HL-60 (cell line): ENCODE measurements around the gene TUT1.

ENCODE experiments used
- DNase-seq, 2 experiments: peaks; one replicate each; pipeline ENCODE4 v3.0.0-alpha.2; 2010 to 2020; ENCODE audit warnings: low read depth in 1 of 2, low spot score in 1 of 2
- H3K27ac ChIP-seq: fragments of 250-450 bp; sonication (Bioruptor Pico); replicated peaks from 2 replicates; pipeline ENCODE4 v1.5.1; 2020; ENCODE audit warnings: mild to moderate bottlenecking, moderate library complexity
- H3K27me3 ChIP-seq: fragments of 250-450 bp; sonication (Bioruptor Pico); 2 replicates; pipeline ENCODE4 v1.5.1; 2021; ENCODE audit warnings: mild to moderate bottlenecking, moderate library complexity; ENCODE audit not compliant: insufficient read depth, poor library complexity, severe bottlenecking
- H3K4me3 ChIP-seq: replicated peaks from 2 replicates; pipeline ENCODE4 v1.5.1; 2011; ENCODE audit warnings: mild to moderate bottlenecking, control low read depth, low read length; ENCODE audit not compliant: insufficient read depth
- CTCF ChIP-seq: IDR thresholded peaks from one replicate; pipeline ENCODE4 v1.5.1; 2011; ENCODE audit warnings: low read length, control low read depth, inconsistent platforms; ENCODE audit not compliant: insufficient read depth
- GABPA ChIP-seq: IDR thresholded peaks from 2 replicates; pipeline ENCODE4 v1.6.1; 2012; ENCODE audit warnings: low read depth
- POLR2AphosphoS5 ChIP-seq: IDR thresholded peaks from 2 replicates; pipeline ENCODE4 v1.6.1; 2012; ENCODE audit warnings: low read depth
- REST ChIP-seq: IDR thresholded peaks from 2 replicates; pipeline ENCODE4 v1.6.1; 2012; ENCODE audit warnings: low read depth; ENCODE audit not compliant: insufficient replicate concordance
- SPI1 ChIP-seq: IDR thresholded peaks from 2 replicates; pipeline ENCODE4 v1.6.1; 2012; ENCODE audit warnings: low read depth, mild to moderate bottlenecking, borderline replicate concordance

The TUT1 gene

GRCh38 chr11:62554387-62555167 is 36.7 kb downstream of the TUT1 start:
- peak overlapping the region; percentile 94 for H3K27ac ChIP-seq
- no peak for TF ChIP-seq SPI1
- TF ChIP-seq REST, result no peak
- TF ChIP-seq GABPA, result no peak
- TF ChIP-seq POLR2AphosphoS5, result no peak
- TF ChIP-seq CTCF, result no peak
- DNase-seq, result no peak
- no peak overlapping the region for H3K4me3 ChIP-seq
- no peaks in the 10 kb centered on the region for H3K27me3 ChIP-seq

- TF ChIP-seq POLR2AphosphoS5, result no peak; the same call in 1 of the 2 replicates
- TF ChIP-seq REST, result no peak
- no peak for TF ChIP-seq SPI1
- TF ChIP-seq GABPA, result no peak
- TF ChIP-seq CTCF, result no peak
- no peak for DNase-seq
- peak overlapping the region; percentile 94 for H3K27ac ChIP-seq
- H3K27me3 ChIP-seq, result no peaks in the 10 kb centered on the region
- no peak overlapping the region for H3K4me3 ChIP-seq
Observed at GRCh38 chr11:62553839-62554361, 37.4 kb downstream of the TUT1 start.

- Histone ChIP-seq H3K4me3 (no peak overlapping the region), H3K27ac (peak overlapping the region; percentile 94), H3K27me3 (no peaks in the 10 kb centered on the region)
- peak; percentile 84 to 96 for DNase-seq
- TF ChIP-seq POLR2AphosphoS5 (peak; percentile 31; the same call in 1 of the 2 replicates), CTCF (no peak)
Observed at GRCh38 chr11:62553080-62553838, 38.1 kb downstream of the TUT1 start.
